GM18907 (cell line): ENCODE data around the gene MID1.
A peak's percentile ranks its signal among the peaks of the same experiment; 100 is the strongest.
"Not testable (repeated sequence)": the region's sequence is repeated elsewhere in the genome, so short reads cannot be mapped to it uniquely, and the experiment has no call there.

Experiments
- ATAC-seq: cut with Tn5 transposase; IDR thresholded peaks from one replicate; pipeline ENCODE4 v1.9.1; 2021; ENCODE audit warnings: mild to moderate bottlenecking, moderate library complexity; ENCODE audit not compliant: unreplicated experiment

The MID1 gene

GRCh38 chrX:10618961-10619360, 1.4 kb downstream of the MID1 start:
- no peak for ATAC-seq

GRCh38 chrX:10617999-10618351, 2.4 kb downstream of the MID1 start:
- no peak for ATAC-seq

GRCh38 chrX:10617186-10617998, 3.0 kb downstream of the MID1 start:
- no peak for ATAC-seq

GRCh38 chrX:10615931-10616774, 4.2 kb downstream of the MID1 start:
- ATAC-seq = peak; percentile 84

DNA sequence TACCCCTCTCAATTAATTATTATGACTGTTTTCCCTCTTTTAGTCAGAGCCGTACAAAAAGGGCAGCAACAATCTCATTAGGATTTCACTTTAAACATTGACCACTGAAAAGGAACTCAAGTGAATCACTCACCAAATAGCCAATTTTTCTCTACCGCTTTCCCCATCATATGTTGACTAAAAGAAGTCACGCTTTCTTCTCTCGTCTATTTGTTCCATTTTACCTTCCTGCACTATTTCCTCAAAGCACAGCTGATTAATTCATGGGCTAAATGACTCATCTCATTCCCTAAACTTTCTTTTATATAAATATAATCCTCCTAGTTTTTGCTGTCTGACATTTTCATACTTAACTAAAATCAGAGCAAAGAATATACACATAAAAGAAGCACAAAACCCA, 8.2 kb downstream of the MID1 start:
- no peak for ATAC-seq

DNA sequence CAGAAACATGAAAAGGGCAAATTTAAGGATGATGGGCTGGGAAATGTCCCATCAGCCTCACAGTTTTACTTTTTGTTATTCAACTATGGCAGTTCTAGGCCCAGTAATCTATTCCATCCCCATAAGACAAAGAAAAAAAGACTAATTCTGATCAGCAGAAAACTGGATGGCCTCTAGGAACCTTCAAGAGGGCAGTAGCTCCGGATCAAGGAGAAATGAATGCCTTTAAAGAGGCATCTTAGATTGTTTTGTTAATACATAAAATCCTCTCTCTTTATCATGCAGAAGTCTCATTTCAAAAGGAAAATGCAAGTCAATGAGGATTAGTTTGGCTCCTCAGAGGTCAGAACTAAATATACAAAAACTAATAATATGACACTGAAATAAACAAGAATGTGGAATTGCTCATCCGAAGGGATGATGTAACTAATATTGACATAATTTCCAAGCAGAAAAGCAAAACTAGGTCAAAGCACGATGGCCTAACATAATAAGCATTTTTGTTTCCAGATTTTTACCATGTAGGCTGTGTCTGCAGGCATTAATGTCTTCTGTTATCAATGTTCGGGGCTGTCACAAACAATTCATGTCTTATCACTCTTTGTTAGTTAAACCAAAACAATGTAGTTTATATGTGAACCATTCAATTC, 8.8 kb downstream of the MID1 start:
- no peak for ATAC-seq

GRCh38 chrX:10608099-10608498, 12.3 kb downstream of the MID1 start:
- no peak for ATAC-seq

GRCh38 chrX:10607233-10607632, 13.2 kb downstream of the MID1 start:
- ATAC-seq = no peak

GRCh38 chrX:10603612-10604011, 16.8 kb downstream of the MID1 start:
- no peak for ATAC-seq

DNA sequence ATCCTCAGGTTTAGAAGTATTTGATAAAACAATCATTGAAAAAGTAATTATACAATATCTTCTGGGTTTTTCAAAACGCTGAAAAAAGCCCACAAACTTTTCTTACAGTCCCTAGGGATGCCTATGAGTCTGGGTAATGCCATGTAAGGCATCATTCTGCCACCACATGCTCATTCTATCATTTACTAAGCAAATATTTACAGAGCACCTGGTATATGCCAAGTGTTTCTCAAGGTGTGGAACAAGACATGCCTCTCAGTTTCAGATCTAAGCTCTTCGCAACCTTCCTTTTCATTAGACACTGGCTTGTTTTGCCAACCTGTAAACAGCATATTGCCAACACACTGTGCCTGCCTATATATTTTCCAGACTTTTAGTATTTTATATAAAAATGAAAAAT, 17.7 kb downstream of the MID1 start:
- ATAC-seq = peak; percentile 64

DNA sequence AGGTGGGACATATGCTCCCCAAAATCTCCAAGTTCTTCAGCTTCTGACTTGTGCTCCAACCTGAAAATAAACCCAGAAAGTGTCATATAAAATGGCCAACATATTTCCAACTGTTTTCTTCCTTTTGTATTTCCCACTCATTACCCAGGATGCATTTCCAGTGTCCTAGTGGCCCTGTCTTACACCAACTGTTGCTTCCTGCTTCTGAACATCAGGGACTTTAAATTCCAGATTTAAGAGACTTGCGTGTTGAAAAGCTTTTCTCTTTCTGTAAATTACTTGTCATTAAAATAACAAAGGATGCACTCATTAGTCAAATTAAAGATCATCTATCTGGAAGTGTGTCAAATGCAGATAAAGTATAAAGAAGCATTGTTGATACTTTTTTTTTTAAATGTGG, 19.9 kb downstream of the MID1 start:
- no peak for ATAC-seq

DNA sequence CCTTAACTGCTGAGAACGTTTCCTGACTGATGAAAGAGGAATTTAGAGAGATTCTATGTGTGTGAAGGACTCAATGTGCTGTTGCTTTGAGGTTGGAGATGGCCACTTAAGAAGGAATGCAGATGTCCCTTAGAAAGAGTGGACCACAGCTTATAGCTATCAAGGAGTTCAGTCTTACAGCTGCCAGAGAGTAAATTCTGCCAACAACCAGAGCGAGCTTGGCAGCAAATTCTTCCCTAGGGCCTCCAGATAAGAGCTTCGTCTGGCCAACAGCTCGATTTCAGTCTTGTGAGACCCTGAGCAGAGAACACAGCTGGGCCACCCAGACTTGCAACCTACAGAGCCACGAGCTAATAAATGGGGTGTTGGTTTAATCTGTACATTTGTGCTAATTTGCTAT, 21.8 kb downstream of the MID1 start:
- ATAC-seq = no peak

GRCh38 chrX:10597871-10598270, 22.5 kb downstream of the MID1 start:
- ATAC-seq = peak; percentile 58

DNA sequence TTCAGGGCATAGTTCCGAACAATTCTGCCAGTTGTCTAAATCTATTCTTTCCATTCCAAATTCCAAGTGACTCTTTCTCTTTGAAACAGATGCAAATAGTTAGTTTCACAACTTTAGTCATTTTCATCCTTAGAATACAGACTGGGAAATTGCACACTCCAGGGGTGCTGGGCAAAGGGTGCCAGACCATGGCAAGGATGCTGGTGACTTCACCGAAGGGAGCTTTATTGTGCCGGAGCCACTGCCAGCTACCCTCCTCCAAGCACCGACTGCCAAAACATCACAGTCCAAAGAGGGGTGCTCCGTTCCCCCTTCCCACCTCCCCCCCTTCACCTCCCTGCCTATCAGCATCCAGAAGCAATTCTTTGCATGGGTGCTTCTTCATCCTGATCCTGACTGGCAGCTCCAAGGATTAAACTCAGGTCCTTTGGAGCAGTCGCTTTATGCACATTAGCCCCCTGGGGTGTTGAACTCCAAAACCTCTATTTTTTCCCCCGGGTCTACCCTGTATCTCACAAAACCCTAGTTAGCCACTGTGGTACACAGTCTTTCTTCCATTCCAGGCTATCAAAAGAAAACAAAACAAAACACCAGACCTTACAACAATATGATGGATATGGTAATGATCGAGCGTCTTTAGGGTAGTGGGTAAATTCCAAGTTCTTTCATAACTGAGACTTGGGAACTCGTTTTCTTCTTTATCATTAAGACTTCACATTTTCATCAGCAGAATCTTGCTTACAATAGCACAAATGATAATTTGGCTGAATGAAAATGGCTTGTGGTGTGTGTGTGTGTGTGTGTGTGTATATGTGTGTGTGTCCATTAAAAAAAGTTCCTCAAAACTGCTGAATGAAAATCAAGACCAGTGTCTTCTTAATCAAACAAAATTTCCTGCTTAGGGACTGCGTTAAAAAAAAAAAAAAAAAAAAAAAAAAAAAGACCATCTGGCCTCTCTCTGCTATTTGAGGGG, 28.7 kb downstream of the MID1 start:
- ATAC-seq = no peak

DNA sequence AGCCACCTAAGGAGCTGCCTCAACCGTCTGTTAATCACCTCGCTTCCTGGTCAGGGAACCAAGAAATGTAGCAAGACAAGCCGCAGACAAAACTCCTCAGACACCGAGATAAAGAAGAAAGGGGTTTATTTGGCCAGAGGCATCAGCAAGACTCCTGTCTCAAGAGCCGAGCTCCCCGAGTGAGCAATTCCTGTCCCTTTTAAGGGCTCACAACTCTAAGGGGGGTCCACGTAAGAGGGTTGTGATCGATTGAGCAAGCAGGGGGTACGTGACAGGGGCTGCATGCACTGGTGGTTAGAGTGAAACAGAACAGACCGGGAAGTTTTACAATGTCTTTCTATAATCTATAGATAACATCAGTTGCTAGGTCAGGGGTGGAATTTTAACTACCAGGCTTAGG, 30.6 kb downstream of the MID1 start:
- not testable (repeated sequence) for ATAC-seq

DNA sequence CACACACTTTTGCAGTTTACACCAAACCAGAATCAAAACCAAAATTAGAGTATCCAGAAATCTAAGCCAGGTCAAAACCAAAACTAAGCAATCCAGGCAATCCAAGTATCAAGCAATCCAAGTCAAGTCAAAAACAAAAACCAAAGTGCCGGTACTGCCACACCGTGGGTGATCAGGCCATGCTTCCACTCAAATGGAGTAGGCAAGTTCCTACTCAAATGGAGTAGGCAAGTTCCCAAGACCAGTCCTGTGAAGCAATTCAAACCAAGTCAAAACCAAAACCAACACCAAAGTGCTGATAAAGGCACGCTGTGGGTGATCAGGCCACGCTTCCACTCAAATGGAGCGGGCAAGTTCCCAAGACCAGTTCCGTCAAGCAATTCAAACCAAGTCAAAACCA, 31.3 kb downstream of the MID1 start:
- ATAC-seq = no peak

DNA sequence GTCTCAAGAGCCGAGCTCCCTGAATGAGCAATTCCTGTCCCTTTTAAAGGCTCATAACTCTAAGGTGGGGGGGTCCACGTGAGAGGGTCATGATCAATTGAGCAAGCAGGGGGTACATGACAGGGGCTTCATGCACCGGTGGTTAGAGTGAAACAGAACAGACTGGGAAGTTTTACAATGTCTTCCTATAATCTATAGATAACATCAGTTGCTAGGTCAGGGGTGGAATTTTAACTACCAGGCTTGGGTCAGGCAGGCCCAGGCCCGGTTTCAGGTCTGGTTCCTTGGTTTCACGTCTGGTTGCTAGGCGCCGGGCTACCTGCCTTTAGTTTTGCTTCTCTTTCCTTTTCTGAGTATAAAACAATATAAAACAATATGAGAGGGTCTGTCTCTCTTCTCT, 35.5 kb downstream of the MID1 start:
- not testable (repeated sequence) for ATAC-seq

DNA sequence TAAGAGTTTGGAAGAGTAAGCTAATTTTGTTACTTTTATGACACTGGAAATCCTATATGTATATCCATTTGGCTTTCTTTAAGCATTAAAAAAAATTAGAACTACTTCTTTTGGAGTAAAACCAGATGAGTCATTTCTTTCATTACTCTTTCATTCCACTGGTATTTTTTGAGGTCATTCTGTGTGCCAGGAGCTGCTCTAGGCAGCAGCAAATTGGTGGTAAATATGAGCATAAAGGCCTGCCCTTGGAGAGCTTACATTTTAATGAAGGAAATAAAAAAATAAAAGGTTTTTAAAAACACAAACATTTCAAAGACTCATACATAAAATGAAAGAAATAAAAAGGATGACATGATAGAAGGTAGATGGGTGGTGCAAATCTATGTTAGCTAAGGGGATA, 37.4 kb downstream of the MID1 start:
- ATAC-seq = no peak

- ATAC-seq = no peak
Observed at GRCh38 chrX:10582215-10582733, 38.1 kb downstream of the MID1 start.
